Measurements from ENCODE around the gene ZBTB4. TPM values are rescaled to one million over a fixed set of nuclear protein-coding genes. Genes with fewer than 3 reads are reported as not detected.

Gene ZBTB4
- total and polyA plus RNA-seq, 9 of the 15 experiments (the other 6 are each of a cell fraction or from before 2014, with no cell fraction given): 0.92 to 6.9 (median 3.3) TPM

- whole genome bisulfite sequencing (ENCODE audit: insufficient coverage, low coverage, missing lambda C conversion rate): 98% methylated on average over 8 of the region's 14 CpGs
- Histone ChIP-seq H3K27me3 (ENCODE audit: control insufficient read depth in 2 of 2, insufficient read depth in 2 of 2, low read length in 2 of 2) (no peaks in the 10 kb centered on the region), H3K4me2 (ENCODE audit: insufficient read depth, low read length) (no peak overlapping the region), H3K4me3 (no peak overlapping the region), H3K9me3 (replicated peaks; ENCODE audit: control insufficient read depth, insufficient read depth, low read depth, low read length) (no peaks in the 10 kb centered on the region), H3K9me1 (ENCODE audit: control insufficient read depth, insufficient read depth, low read length) (no peaks in the 10 kb centered on the region), H2AFZ (ENCODE audit: low read depth, low read length) (no peak overlapping the region), H3K27ac (ENCODE audit: extremely low read depth, low read depth, low read length) (no peak overlapping the region), H3K79me2 (ENCODE audit: control insufficient read depth, insufficient read depth, low read length) (peaks cover 3% of the 10 kb centered on the region; the same call in 1 of the 3 replicates), H3K36me3 (ENCODE audit: control insufficient read depth, insufficient read depth, low read length) (peaks cover 37% of the 10 kb centered on the region; the same call in 1 of the 3 replicates), H3K4me1 (replicated peaks in 1 of 2; ENCODE audit: control insufficient read depth in 2 of 2, insufficient read depth in 2 of 2, low read length in 2 of 2) (peaks cover 8 to 29% of the 10 kb centered on the region in 2 experiments), H4K20me1 (replicated peaks; ENCODE audit: control insufficient read depth, insufficient read depth, low read length) (no peaks in the 10 kb centered on the region), H3K9ac (ENCODE audit: insufficient read depth in 1 of 2, low read depth in 2 of 2, low read length in 2 of 2) (no peak overlapping the region; a peak in 1 of 4 replicates)
- ChIA-PET CTCF (ENCODE audit: low intra/inter-chr PET ratio) (no interaction called here), POLR2A (interaction anchor here (2.3 kb wide), 1 partner anchor 13 kb away, joined by 8 read pairs; no protein-coding TSS in a partner anchor)
- FAIRE-seq: no peak
- BruUV-seq (replicated peaks): no TSS peak
- TF ChIP-seq HDAC8 (tag; IDR thresholded peaks at IDR 0.05) (no peak), ESRRA (IDR thresholded peaks at IDR 0.05; ENCODE audit: borderline replicate concordance, low read depth) (no peak), POLR2G (IDR thresholded peaks at IDR 0.05; ENCODE audit: low read depth, low read length) (peak; percentile 2; the same call in 1 of the 2 replicates)
- no peak for ATAC-seq
- intact Hi-C loops (cut with micrococcal nuclease) (no loop called here), in situ Hi-C loops (cut with MboI) (no loop called here)
- DNase-seq (ENCODE audit: extremely low read depth in 1 of 4, low spot score in 3 of 4): no peak
Measured at GRCh38 chr17:7463372-7463846, 16.0 kb downstream of the ZBTB4 start.
